OCI-LY7 (cell line): Measurements from ENCODE around the gene SLC26A11. TPM values are rescaled to one million over a fixed set of nuclear protein-coding genes. Genes with fewer than 3 reads are reported as not detected.

Experiments used
- BruUV-seq: library from RNA; stranded (reverse); fragments of 400-500 nt; replicated peaks from 2 replicates; lab custom pipeline; 2021; lab: Mats Ljungman, UMichigan
- CTCF ChIA-PET: fragments of 300-600 bp; sonication (Branson Sonifier 250); formaldehyde crosslinking; loops from one replicate; lab custom pipeline; 2022; ENCODE audit warnings: antibody characterized with exemption; ENCODE audit not compliant: unreplicated experiment; lab: Charles Lee
- POLR2A ChIA-PET: fragments of 300-600 bp; sonication (Branson Sonifier 250); formaldehyde crosslinking; loops from one replicate; lab custom pipeline; 2022; ENCODE audit warnings: antibody characterized with exemption; lab: Charles Lee
- DNase-seq: peaks from one replicate; pipeline ENCODE4 v3.0.0-alpha.2; 2015; ENCODE audit warnings: low spot score
- H2AFZ ChIP-seq: fragments of 200-600 bp; sonication (generic), shearing (Covaris generic); 2 replicates; pipeline ENCODE4 v1.6.1; 2014; ENCODE audit warnings: mild to moderate bottlenecking, antibody characterized with exemption, low read length, moderate library complexity
- H3K27ac ChIP-seq: fragments of 200-600 bp; sonication (generic); 2 replicates; pipeline ENCODE4 v1.5.1; 2014; ENCODE audit warnings: mixed run types, low read depth, mild to moderate bottlenecking, moderate library complexity, low read length, inconsistent platforms; ENCODE audit not compliant: poor library complexity, severe bottlenecking
- H3K36me3 ChIP-seq: fragments of 200-600 bp; sonication (generic); 2 replicates; pipeline ENCODE4 v1.6.1; 2014; ENCODE audit warnings: mild to moderate bottlenecking, antibody characterized with exemption, low read length, moderate library complexity, mixed read lengths; ENCODE audit not compliant: insufficient read depth
- H3K4me1 ChIP-seq: fragments of 200-600 bp; sonication (generic); 2 replicates; pipeline ENCODE4 v1.5.1; 2014; ENCODE audit warnings: mild to moderate bottlenecking, low read length; ENCODE audit not compliant: insufficient read depth, poor library complexity, severe bottlenecking
- H3K4me2 ChIP-seq: fragments of 200-600 bp; sonication (generic); 2 replicates; pipeline ENCODE4 v1.6.1; 2014; ENCODE audit warnings: mild to moderate bottlenecking, low read length
- H3K4me3 ChIP-seq: fragments of 200-600 bp; sonication (generic); 2 replicates; pipeline ENCODE4 v1.5.1; 2014; ENCODE audit warnings: mild to moderate bottlenecking, low read depth, low read length; ENCODE audit not compliant: poor library complexity, severe bottlenecking
- H3K79me2 ChIP-seq: fragments of 200-600 bp; sonication (generic); 2 replicates; pipeline ENCODE4 v1.6.1; 2016; ENCODE audit warnings: low read depth, mild to moderate bottlenecking, low read length, moderate library complexity, mixed read lengths; ENCODE audit not compliant: insufficient read depth
- H3K9me2 ChIP-seq: fragments of 200-600 bp; sonication (generic); 2 replicates; pipeline ENCODE4 v1.6.1; 2016; ENCODE audit warnings: mild to moderate bottlenecking, low read length, mixed read lengths; ENCODE audit not compliant: insufficient read depth
- H3K9me3 ChIP-seq: fragments of 200-600 bp; sonication (generic); 2 replicates; pipeline ENCODE4 v1.6.1; 2014; ENCODE audit warnings: mild to moderate bottlenecking, mixed run types, low read length, mixed read lengths
- H4K20me1 ChIP-seq: fragments of 200-600 bp; sonication (generic); 2 replicates; pipeline ENCODE4 v1.6.1; 2014; ENCODE audit warnings: mild to moderate bottlenecking, antibody characterized with exemption, low read length, moderate library complexity, mixed read lengths; ENCODE audit not compliant: insufficient read depth
- CTCF ChIP-seq: fragments of 200-600 bp; sonication (generic); conservative IDR thresholded peaks from 2 replicates; pipeline ENCODE4 v1.5.1; 2014; ENCODE audit warnings: mild to moderate bottlenecking, antibody characterized with exemption, low read length, moderate library complexity, mixed read lengths
- EZH2phosphoT487 ChIP-seq: fragments of 200-600 bp; sonication (generic); IDR thresholded peaks from 2 replicates; pipeline ENCODE4 v1.6.1; 2018; ENCODE audit warnings: low read depth, borderline replicate concordance, mild to moderate bottlenecking, mixed run types, antibody characterized with exemption, low read length, moderate library complexity, mixed read lengths
- intact Hi-C: fragments of 100-400 bp; cut with micrococcal nuclease; formaldehyde crosslinking; loops from one replicate; pipeline ENCODE4 v1.10.0; 2022; ENCODE audit not compliant: unreplicated experiment
- total RNA-seq, 2 experiments: library from RNA; depleted of rRNA in 1 of 2; stranded (reverse); fragments of >200 nt in 1 of 2; shearing (Covaris generic) in 1 of 2; gene quantifications; 2 replicates each; pipeline ENCODE4 v1.2.3, GENCODE V29; 2014 to 2022

Gene SLC26A11
- total RNA-seq, 2 experiments from 2014 or later = 3.5 to 4.1 TPM

DNA sequence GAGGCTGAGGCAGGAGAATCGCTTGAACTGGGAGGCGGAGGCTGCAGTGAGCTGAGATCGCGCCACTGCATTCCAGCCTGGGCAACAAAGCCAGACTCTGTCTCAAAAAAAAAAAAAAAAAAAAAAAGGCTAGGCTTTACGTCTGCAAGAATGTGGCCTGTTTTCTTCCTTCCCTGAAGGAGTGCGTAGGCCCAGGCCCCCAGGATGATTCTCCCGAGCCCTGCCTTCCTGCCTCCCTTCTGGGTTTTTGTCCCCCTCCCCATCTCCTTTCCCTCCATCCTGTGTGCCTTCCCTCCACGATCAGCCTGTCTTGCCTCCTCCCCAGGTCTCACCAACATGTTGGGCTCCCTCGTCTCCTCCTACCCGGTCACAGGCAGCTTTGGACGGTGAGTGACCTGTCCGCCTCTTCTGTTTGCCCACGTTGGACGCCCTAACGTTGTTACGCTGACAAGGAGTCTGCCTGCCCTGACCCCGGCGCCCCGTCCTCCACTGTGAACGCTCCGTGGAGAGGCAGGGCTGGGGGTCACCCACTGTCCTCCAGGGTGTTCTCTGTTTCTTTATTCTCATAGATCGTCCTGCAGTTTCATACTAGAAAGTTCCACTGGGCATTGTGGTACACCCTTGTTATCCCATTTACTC is 24.8 kb downstream of the SLC26A11 start:
- no peaks in the 10 kb centered on the region for H3K36me3 ChIP-seq
- CTCF ChIA-PET = no interaction called here

GRCh38 chr17:80245566-80246265 is 25.5 kb downstream of the SLC26A11 start:
- H3K79me2 ChIP-seq = no peaks in the 10 kb centered on the region
- no peak for DNase-seq
- TF ChIP-seq CTCF = no peak
- TF ChIP-seq EZH2phosphoT487 = no peak
- H3K27ac ChIP-seq = no peak overlapping the region
- no peaks in the 10 kb centered on the region for H3K4me1 ChIP-seq
- no peak overlapping the region for H2AFZ ChIP-seq
- intact Hi-C loops = no loop called here
- ChIA-PET POLR2A (no interaction called here), CTCF (no interaction called here)
- H3K36me3 ChIP-seq = no peaks in the 10 kb centered on the region
- H3K4me3 ChIP-seq = no peak overlapping the region
- H3K4me2 ChIP-seq = no peak overlapping the region
- no peaks in the 10 kb centered on the region for H4K20me1 ChIP-seq
- BruUV-seq = no TSS peak
- no peaks in the 10 kb centered on the region for H3K9me2 ChIP-seq
- H3K9me3 ChIP-seq = no peaks in the 10 kb centered on the region

More for the DNA sequence above, 24.8 kb downstream of the SLC26A11 start:
- BruUV-seq = no TSS peak
- H3K4me3 ChIP-seq = no peak overlapping the region
- no peak overlapping the region for H3K4me2 ChIP-seq
- no peak overlapping the region for H2AFZ ChIP-seq
- no peaks in the 10 kb centered on the region for H3K9me2 ChIP-seq
- H3K79me2 ChIP-seq = no peaks in the 10 kb centered on the region
- no peak overlapping the region for H3K27ac ChIP-seq
- intact Hi-C loops = no loop called here
- no peak for TF ChIP-seq EZH2phosphoT487
- TF ChIP-seq CTCF = no peak
- no peaks in the 10 kb centered on the region for H3K4me1 ChIP-seq
- DNase-seq = no peak
- no peaks in the 10 kb centered on the region for H4K20me1 ChIP-seq
- H3K9me3 ChIP-seq = no peaks in the 10 kb centered on the region
- POLR2A ChIA-PET = interaction anchor here (0.6 to 0.7 kb wide), 2 partner anchors 52 to 313 kb away, joined by 3 to 4 read pairs; no protein-coding TSS in a partner anchor

GRCh38 chr17:80246266-80246681 is 26.0 kb downstream of the SLC26A11 start:
- Histone ChIP-seq H3K79me2 (no peaks in the 10 kb centered on the region), H4K20me1 (no peaks in the 10 kb centered on the region), H3K4me1 (no peaks in the 10 kb centered on the region), H3K4me2 (no peak overlapping the region), H3K4me3 (no peak overlapping the region), H2AFZ (no peak overlapping the region), H3K27ac (no peak overlapping the region), H3K36me3 (no peaks in the 10 kb centered on the region), H3K9me2 (no peaks in the 10 kb centered on the region), H3K9me3 (no peaks in the 10 kb centered on the region)
- no TSS peak for BruUV-seq
- no peak for DNase-seq
- TF ChIP-seq CTCF = no peak
- TF ChIP-seq EZH2phosphoT487 = no peak
- intact Hi-C loops = no loop called here
- ChIA-PET POLR2A (no interaction called here), CTCF (no interaction called here)
